HG03045 (cell line): ENCODE results near the gene KAZN.

ENCODE experiments used
- ATAC-seq: cut with Tn5 transposase; IDR thresholded peaks from one replicate; pipeline ENCODE4 v1.9.1; 2021; ENCODE audit warnings: mild to moderate bottlenecking, moderate library complexity; ENCODE audit not compliant: unreplicated experiment

KAZN gene

DNA sequence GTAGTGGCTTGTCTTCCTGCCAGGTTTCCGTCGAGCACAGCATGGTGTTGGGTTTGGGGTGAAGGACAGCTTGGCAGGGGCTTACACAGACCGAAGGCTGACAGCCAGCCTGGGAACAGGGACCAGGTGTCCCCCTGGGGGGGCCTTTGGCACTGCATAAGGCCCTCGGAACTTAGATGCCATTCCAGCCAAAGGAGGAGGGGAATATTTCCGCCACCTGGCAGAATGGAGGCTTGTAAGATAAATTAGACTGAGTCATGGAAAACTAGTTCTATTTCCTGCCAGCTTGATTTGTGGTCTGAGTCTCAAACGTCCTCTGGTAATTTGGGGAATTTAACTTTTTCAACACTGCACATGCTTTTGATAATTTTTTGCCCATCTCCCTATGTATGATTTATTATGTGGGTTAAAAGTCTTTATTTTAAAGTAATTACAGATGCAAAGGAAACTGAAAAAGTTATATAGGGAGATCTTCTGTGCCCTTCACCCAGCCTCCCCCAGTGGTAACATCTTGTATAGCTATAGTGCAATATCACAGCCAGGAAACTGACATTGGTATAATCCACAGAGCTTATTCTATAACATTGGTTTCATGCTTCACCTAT is 543.6 kb downstream of the KAZN start:
- ATAC-seq = no peak

DNA sequence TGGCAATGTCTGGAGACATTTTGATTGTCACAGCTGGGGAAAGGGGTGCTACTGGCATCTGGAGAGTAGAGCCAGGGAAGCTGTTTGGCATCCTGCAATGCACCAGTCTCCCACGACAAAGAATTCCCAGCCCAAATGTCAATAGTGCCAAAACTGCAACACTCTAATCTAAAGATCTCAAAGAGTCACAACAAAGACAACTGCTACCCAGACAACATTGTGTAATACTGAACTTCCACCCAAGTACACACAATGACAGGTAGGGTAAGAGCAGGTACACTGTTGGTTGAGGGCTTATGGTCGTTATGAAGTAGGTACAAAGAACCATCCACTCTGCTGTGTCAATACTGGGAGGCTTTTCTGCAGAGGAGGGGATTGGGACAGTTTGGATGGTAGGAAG is 546.8 kb downstream of the KAZN start:
- no peak for ATAC-seq

DNA sequence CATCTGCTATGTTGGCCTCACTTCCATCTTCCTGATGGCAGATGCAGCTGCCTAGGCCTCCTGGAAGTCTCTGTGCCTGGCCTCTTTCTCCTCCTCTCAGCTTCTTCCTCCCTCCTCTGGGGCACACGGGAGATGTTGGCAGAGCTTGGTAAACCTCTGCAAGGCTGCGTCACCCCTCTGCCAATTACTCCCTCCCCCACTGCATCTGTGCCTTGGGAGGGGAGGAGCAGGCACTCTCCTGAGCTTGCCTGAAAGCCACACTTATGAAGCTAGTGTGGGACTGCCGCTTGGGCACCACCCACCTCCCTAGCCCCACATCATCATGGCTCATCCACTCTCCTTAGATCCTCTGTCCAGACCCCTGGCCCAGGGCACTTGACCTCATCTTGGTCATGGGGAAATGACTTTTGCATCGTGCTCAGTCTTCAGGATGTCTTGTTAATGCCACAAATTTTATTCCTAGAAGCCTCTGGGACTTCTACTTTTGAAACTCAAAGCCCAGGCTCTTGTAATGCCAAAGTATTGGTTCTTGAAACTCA is 547.7 kb downstream of the KAZN start:
- no peak for ATAC-seq

- no peak for ATAC-seq
Observed at GRCh38 chr1:15146971-15147376, 548.5 kb downstream of the KAZN start.

DNA sequence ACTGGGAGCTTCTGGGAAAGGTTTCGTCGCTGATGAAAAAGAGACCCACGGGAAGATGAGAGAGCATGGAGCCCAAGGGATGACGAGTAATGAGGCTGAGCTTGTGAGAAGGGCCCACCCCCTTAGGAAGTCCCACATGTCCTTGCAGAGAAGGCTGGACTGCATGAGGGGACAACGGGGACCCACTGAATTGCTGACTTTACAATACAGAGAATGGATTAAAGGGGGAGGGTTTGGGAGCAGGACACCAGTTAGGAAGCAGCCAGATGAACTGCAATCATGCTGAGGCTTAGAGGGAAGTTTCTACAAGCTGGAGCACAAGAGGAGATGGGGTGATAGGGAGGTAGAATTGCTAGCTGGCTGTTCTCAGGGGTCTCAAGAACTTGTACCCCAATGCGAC is 549.5 kb downstream of the KAZN start:
- no peak for ATAC-seq

- no peak for ATAC-seq
Observed at GRCh38 chr1:15148475-15148874, 550.0 kb downstream of the KAZN start.

GRCh38 chr1:15148941-15149340 is 550.5 kb downstream of the KAZN start:
- ATAC-seq = no peak

DNA sequence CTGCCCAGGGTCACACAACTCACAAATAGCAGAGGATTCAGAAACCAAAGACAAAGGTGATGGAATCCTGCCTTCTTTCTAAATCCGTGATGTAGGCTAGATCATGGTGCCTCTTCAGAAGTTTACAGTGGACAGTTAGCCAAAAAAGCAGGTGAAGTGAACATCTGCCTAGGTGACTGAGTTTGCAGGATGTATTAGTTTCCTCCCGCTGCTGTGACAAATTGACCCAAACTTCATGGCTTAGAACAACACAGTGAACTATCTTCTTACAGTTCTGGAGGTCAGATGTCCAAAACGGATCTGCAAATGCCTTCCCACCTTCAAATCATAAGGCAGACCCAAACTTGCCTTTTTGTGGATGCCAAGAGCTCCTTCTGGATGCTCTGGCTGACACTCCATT is 551.9 kb downstream of the KAZN start:
- no peak for ATAC-seq

DNA sequence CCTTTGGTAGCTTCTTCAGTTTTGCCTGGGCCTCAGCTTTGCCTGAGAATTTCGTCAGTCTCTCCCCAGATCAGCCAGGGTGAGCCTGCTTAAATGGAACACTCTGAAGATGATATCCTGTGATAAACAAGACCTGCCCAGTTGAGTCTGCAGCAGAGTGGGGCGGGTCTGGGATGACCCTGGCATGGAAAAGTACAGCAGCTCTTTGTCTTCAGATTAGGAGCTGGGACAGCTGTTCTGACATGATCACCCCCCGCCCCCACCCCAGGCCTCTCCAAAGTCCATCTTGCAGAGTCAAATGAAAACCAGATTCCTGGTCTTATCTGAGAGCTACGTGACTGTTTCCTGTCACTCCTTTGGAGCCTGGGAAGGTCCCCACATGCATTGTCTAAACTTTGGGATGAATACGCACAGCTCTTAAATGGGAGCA is 552.9 kb downstream of the KAZN start:
- no peak for ATAC-seq

DNA sequence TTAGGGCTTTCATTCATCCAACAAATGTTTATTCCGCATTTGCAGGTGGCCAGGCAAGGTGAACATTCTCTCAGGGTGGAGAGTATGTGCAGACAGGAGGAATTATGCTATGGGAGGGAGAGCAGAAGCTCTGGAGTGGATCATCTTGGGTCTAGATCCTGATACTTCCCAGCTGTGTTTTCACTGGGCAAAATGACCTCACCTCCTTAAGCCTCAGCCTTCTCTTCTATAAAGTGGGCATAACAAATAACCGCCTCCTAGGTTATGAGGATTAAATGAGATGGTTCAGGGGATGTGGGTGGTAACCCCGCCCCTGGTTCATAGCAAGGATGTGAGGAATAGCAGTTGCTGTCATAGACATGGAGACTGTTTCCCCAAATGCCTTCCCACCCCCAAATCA is 553.4 kb downstream of the KAZN start:
- no peak for ATAC-seq

DNA sequence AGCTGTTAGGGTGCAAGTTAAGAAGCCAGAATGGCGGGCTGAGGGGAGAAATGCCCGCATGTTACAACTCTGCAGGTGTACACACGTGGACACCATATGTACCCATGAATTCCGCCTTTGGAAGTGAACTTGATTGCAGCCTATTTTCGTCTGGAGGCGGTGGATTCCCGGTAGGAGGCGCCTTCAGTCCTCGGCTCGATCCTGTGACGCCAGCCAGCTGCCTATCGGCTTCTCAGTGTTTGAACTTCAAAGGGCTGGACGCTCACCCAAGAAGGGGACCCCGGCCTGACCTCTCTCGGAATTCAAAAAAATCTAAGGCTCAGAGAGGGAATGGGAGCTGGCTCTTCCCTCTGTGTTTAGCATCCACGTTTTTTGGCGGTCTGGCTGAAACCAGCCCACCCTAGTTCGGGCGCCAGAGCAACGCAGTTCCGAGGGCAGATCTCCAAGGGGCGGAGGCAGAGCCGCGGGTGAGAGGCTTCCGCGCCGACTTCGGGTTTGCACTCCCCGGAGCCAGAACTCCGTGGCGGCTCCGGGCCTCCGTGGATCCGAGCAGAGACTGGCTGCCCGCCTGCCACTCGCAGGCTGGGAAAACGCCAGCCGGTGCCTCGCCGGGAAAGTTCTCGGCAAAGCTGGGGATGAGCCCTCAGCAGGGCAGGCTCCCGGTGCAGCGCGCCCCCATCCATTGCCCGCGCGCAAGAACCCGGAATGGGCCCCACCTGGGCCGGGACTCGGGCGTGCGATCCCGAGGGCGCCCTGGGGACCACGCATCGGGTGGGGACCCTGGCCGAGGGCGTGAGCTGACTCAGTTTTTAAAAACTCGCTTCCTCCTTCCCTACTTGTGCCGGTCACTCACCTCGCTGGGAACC is 554.1 kb downstream of the KAZN start:
- ATAC-seq = no peak

- no peak for ATAC-seq
Observed at GRCh38 chr1:15153184-15153841, 554.8 kb downstream of the KAZN start, which contains the start of gene TMEM51. Gene TMEM51 (plus strand): TSS chr1:15153747. CDS start chr1:15215088, 61,341 bp downstream.

DNA sequence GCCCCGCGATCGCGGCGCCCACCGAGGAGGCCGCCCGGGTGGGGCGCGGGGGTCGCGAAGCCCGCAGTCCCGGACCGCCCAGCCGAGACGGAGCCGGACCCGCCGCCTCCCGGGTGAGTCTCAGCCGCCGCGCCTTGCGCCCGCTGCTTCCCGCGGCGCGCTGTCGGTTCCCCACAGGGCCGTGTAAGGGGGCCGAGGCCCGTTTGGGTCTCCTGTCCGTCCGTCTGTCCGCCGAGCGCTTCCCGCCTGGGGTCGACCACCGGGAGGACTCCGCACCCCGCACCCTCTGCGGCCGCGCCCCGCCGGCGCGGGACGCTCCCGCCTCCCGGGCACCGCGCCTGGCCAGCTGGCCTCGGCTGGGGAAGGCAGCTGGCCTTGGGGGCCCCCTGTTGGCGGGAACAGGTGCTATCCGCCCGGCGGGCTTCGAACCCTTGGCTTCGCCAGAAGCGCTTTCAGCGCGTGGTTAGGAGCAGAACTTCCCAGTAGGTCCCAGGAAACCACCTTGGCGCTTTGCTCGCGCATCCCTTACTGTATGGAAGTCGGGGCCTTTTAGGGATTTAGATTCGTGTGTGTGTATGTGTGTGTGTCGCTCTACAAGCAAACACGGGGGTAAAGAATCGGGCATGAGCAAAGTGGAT is 555.5 kb downstream of the KAZN start:
- ATAC-seq = no peak

- no peak for ATAC-seq
Observed at GRCh38 chr1:15154480-15155036, 556.1 kb downstream of the KAZN start.

GRCh38 chr1:15155191-15155590 is 556.7 kb downstream of the KAZN start:
- ATAC-seq = no peak

DNA sequence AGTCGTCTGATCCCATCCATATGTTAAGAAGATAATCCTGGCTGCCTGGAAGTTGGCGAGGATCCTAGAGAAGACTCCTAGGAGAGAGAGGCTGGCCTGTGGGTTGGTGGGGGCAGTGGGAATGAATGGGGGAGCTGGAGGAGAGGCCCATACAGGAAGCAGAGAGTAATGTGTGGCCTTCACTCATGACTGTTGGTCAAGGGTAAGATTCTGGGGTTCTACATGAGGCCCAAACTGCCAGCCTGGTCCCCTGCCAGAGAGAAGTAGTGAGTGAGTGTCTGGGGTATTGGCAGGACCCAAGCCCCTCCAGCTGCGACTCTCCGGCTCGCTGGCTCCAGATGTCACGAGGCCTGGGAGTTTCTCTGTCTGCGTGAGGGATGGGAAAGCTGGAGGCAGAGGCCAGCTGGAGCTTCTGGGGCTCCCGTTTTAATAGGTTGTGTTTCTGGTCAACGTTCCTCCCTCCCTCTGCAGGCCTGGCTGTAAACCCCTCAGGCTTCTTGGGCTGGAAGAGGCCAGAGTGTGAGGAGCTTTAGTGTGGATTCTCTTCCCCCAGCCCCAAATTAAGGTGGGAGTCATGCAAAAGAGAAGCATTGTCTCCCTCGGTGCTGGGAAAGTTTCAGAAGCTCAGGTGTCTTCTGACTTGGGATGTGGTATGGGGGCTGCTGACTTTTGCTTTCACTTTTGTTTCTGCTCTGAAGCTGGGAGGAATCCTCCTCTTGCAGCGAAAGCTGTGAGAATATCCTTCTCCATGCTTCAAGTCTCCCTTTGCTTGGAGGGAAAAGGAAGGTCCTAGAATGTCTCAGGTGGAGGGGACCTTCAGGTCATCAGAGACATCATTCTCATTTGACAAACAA is 557.6 kb downstream of the KAZN start:
- ATAC-seq = no peak

DNA sequence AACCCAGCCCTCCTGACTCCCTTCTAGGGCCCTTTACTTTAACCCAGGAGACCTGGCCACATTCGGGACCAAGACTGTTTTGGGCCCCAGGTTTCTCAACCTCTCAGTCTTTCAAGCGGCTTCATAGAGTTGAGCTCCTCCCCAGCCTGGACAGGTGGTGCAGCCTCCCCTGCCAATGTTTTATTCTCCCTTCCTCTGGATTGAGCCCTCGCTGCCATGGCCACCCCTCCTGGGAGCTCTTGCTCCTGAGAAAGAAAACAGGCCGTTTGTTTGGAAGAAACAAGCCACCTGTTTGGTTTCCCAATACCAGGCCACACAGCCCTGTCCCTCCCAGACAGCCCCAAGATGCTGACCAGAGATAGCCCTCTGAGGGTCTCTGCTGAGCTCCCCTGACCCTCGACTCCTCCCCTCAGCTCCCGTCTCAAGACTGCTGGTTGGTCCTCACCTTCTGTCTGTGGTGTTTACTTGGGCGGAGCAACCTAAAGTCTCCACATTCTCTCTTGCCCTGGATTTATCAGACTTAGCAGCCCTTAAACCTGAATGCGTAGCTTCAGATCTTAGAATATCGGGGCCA is 558.4 kb downstream of the KAZN start:
- no peak for ATAC-seq

DNA sequence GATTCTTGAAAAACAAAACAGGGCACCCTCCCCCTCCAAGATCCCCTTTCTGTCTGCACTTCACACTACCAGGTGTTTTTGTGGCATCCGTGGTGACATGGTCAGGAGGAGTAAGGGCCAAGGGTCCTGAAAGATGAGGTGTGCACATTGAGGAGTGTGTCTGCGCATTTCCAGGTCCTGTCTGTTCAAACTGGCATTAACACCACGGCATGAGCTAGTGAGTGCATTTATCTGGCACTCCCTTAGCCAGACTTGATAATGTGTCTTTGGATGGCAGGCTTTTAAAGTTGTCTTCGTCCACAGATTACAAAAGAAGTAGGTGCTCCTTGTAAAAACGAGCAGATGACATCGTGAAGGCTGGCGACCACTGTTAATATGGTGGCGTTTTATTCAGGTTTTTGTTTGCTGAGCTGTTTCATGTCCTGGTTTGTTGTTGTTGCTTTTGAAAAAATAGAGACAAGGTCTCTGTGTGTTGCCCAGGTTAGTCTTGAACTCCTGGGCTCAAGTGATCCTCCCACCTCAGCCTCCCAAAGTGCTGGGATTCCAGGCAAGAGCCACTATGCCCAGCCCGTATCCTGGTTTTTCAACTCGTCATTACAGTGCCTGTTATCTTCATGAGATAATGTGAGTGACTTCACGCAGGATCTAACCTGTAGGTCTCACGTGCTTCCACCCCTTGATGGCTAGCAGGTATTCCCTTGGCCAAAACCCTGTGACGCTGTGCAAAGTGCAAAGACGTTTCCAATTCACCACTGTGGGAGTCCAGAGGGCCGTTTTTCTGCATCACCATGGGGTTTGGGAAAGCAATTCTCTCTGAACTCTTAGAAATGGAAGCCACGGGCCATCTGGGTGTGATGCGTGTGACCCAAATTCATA is 559.3 kb downstream of the KAZN start:
- no peak for ATAC-seq
